CD4-positive, alpha-beta T cell treated with Interleukin-6 for 4 hours (primary cell): Measurements from ENCODE around the gene COL27A1.
"Not testable (repeated sequence)": the region's sequence is repeated elsewhere in the genome, so short reads cannot be mapped to it uniquely, and the experiment has no call there.

Source experiments
- DNase-seq: peaks from one replicate; pipeline ENCODE4 v3.0.0-alpha.2; 2020; ENCODE audit warnings: mixed read lengths

COL27A1 gene

DNA sequence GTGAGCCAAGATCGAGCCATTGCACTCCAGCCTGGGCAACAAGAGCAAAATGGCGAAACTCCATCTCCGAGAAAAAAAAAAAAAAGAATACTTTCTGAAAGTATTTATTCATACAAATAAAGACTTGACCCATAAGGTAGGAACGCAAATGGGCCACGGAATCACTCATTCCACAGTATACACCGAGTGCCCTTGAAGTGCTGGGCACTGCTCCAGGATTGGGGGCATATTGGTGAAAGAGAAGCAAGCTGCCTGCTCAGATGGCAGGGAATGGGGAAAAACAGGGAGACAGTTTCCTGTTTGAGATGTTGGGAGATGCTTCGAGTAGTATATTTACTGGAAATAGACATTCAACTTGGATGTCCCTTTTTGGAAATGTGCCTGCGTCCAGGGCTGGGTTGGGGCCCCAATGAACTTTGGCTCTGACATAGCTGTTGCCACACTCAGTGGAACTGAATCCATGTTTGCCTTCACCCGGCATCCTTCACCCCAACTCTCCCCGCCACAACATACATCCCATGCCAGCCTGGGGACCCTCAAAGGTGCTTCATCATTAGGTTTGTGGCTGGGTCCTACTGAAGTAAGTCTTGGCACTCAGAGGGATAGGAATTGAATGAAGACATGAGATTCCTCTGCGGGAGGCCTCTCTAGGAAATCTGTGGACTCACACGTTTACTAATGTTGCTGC, 173.7 kb downstream of the COL27A1 start:
- not testable (repeated sequence) for DNase-seq

DNA sequence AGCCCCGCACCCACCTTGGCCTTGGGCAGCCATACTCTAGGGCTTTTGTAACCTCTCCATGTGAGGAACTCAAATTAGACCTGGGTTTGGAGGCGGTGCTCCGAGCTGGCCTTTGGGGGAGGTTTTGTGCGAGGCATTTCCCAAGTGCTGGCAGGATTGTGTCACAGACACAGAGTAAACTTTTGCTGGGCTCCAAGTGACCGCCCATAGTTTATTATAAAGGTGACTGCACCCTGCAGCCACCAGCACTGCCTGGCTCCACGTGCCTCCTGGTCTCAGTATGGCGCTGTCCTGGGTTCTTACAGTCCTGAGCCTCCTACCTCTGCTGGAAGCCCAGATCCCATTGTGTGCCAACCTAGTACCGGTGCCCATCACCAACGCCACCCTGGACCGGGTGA, 174.3 kb downstream of the COL27A1 start, which contains the start of gene ORM2:
Gene ORM2 (plus strand): TSS at position 245 of the 398 bp plus-strand sequence. CDS start 36 bp downstream, at position 281.
- DNase-seq: not testable (repeated sequence)

GRCh38 chr9:114330636-114331035, 175.3 kb downstream of the COL27A1 start:
- DNase-seq: no peak

- DNase-seq: not testable (repeated sequence)
Observed at GRCh38 chr9:114331229-114332195, 176.2 kb downstream of the COL27A1 start.

DNA sequence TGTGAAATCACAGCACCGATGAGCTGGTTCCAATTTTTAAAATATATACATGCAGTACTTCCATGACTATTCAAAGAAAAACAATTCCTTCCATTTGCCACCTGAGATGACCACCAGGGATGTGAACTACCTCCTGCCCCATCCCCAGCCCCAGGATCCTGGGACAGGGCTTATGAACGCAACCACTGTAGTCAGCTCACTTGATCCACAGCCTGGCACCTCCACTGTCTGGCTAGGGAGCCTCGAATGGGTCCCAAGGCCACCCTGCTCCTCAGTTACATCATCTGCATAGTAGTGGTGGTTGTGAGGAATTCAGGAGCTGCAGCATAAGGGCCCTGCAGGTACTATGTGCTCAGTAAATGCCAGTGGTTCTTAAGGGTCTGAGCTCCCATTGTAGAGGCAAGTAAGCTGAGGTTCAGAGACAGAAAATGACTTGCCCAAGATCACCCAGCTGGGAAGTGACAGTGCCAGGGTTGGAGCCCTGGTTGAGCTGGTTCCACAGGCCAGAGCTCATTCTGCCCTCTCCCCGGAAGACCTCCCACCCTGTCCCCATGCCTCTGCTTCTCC, 177.2 kb downstream of the COL27A1 start:
- DNase-seq: not testable (repeated sequence)

GRCh38 chr9:114333718-114334117, 178.4 kb downstream of the COL27A1 start:
- not testable (repeated sequence) for DNase-seq

- no peak for DNase-seq
Observed at GRCh38 chr9:114334490-114334889, 179.2 kb downstream of the COL27A1 start.

DNA sequence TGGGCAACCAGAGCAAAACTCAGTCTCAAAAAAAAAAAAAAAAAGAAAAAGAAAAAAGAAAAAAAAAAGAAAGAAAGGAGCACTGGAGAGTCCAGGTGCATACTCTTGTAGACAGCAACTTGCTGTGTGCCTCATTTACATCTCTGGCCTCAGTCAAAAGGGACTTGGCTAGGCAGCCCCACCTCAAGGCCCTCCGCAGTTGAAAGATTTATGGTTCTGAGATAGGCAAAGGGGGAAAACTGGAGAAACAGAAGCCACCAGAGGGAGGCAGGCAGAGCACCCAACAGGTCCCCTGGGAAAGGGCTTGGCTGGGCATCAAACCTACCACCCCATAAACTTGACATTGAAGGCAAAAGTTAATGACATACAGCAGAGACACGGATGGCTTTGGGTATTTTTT, 180.4 kb downstream of the COL27A1 start:
- DNase-seq: no peak

DNA sequence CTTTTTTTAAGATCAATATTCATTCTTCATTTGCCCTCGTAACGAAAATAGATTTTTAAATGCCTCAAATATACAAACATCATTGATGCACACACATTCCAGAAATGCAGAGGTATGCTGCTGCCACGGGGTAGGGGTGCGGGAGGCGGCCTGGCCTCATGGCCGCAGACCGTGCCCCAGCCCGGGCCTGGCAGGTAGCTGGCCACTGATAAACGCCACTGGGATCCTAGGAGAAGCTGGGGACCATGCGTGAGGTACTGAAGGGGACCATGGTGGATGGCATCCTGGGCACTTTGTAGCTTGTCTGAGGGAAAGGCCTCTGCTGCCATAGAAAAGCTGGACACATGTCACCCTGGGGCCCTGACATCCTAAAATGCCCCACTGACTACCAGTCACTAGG, 180.8 kb downstream of the COL27A1 start:
- DNase-seq: no peak

GRCh38 chr9:114336699-114337395, 181.5 kb downstream of the COL27A1 start:
- DNase-seq: no peak

GRCh38 chr9:114338187-114338586, 182.8 kb downstream of the COL27A1 start:
- no peak for DNase-seq

DNA sequence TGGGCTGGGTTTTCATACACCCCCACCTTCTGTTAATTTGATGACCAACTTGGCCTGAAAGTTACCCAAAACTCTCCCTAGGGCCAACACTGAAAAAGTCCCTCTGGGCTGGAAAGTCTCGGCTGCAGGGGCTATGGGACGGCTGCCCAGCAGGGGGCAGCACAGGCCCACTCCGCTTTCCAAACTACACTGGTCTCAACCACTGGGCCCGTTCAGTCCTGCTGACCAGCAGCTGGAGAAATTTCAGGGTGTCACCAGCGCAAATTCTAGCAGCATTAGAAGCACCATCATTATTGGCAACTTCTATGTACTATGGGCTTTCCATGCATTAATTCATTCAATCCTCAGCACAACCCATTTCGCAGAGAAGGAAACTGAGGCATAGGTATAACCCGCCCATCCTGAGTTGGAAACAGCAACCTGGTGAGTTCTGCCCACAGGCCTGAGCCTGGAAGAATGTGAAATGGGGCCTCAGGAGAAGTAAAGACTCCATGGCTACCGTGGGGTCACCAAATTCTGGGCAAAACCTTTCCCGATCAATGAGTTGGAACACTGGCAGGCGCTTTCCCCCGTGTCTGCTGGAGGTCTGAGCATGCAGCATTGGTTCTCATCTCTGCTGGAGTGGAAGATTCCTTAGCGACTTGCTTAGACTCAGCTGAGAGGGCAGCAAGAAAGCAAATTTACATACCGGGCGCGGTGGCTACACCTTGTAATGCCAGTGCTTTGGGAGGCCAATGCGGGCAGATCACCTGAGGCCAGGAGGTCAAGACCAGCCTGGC, 184.0 kb downstream of the COL27A1 start:
- DNase-seq: peak; percentile 69

DNA sequence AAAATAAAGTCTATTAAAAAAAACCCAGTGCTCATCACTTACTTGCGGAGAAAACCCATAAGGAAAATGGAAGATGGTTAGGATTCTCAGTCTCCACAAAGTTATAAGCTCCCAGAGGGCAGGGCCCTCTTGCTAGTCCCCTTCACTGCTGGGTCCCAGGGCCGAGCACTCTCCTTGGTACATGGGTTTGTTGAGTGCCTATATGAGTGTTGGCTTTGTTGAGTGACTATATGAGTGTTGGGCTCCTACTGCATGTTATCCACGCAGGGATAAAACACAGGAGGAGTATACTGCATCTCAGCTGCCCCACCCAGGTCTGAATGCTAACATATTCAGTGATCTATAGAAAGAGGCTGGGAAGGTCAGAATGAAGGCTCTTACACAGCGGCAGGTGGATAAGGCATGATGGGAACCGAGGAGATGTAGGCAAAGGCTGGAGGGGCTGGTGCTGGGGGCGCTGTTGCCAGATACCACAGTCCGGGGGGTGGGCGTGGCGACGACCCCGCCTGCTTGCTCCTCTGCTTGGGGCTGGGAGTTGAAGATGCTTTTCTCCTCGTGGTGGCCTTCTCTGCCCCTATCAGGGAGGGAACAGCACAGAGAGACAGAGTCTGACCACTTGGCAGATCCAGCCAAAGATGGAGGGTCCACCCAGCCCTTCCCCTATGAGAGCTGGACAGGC, 186.0 kb downstream of the COL27A1 start:
- no peak for DNase-seq

GRCh38 chr9:114341991-114342390, 186.7 kb downstream of the COL27A1 start:
- no peak for DNase-seq

DNA sequence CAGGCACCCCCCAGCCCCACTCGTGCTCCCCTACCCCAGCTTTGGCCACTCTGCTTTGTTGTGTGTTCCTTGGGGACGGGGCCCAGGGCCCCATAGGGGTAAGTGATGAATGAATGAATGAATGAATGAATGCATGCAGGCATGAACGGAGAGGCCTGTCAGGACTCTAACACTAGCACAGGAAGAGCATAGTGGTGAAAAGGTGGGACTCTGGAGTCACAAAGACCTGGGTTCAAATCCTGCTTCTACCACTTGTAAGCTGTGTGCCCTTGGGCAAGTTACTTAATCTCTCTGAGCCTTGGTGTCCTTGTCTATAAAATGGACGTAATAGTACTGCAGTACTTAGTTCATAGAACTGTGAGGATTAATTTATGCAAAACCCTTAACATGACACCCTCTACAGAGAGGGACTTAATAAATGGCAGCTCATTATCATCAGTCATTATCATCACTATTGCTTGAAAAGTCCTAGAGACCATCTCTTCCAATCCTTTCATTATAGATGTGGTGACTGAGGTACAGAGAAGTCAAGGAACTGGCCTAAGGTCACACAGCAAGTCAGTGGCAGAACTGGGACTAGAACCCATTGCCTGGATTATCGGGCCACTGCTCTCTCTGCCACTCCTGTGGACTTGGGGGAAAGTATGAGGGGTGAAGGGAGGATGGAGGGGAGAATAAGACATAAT, 187.6 kb downstream of the COL27A1 start:
- DNase-seq: no peak

- no peak for DNase-seq
Observed at GRCh38 chr9:114343471-114344187, 188.3 kb downstream of the COL27A1 start.

DNA sequence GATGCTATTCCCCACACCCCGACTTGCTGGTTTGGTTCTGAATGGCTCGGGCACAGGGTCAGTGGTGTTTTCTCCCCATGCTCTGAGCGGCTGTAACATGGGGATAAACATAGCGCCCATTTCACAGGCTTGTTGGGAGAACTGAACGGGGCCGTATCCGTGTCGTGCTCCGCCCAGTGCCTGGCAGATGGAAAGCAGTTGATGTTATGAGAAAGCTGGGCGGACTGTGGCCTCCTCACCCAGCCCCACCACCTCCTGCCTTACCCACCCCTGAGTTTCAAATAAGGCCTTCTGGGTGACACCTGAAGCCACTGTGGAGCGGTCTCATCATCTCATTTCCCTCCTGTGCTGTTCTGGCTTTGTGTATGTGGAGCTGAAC, 188.8 kb downstream of the COL27A1 start:
- DNase-seq: no peak

DNA sequence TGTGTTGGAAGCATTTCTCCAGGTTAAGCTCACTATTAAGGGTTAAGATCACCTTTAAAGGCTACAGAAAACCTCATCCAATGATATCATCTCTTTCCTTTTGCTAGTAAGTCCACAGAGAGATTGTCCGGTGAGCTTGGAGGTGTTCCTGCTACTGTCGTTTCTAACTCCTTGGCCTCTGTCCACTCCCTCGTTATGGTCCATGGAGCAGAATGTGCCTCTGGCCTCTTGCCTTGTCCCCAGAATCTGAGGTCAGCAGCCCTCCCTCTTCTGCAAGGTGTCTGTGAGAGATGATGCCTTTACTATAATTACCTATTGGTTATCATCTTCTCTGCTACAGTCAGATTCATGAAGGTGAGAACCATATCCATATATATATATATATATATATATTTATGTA, 189.4 kb downstream of the COL27A1 start:
- DNase-seq: no peak

GRCh38 chr9:114345493-114346065, 190.2 kb downstream of the COL27A1 start:
- no peak for DNase-seq

DNA sequence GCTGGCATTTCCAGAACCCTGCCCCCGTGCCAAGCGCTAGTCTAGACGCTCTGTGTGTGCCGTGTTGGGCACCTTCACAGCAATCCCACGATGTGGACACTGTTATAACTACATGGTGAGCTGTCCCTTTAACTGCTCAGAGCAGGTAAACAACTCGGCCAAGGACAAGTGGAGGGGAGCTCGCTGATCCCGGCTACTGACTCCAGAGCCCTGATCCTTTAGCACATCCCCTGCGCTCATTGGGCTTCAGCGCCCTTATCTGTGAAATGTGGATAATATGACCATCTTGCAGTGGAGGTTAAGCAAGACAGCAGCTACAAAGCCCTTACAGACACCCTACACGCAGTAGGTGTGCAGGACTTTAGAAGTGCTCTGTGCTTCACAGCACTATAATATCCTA, 190.8 kb downstream of the COL27A1 start:
- DNase-seq: no peak
